Muscle of leg (tissue), 11 donors: ENCODE results near the gene GRIP1. TPM values are rescaled to one million over a fixed set of nuclear protein-coding genes. Genes with fewer than 3 reads are reported as not detected.

Experiments
- DNase-seq: peaks from one replicate; pipeline ENCODE4 v3.0.0; 2013
- H3K27ac ChIP-seq: one replicate; pipeline ENCODE4 v1.5.1; 2013; ENCODE audit warnings: mild to moderate bottlenecking, low read length, control low read depth
- H3K27me3 ChIP-seq: one replicate; pipeline ENCODE4 v1.6.1; 2013; ENCODE audit warnings: low read length; ENCODE audit not compliant: control insufficient read depth, insufficient read depth
- H3K36me3 ChIP-seq: one replicate; pipeline ENCODE4 v1.6.1; 2013; ENCODE audit warnings: low read length; ENCODE audit not compliant: control insufficient read depth, insufficient read depth
- H3K4me1 ChIP-seq: one replicate; pipeline ENCODE4 v1.6.1; 2013; ENCODE audit warnings: low read length; ENCODE audit not compliant: control insufficient read depth, insufficient read depth
- H3K4me3 ChIP-seq: one replicate; pipeline ENCODE4 v1.5.1; 2013; ENCODE audit warnings: low read length, control low read depth
- H3K9me3 ChIP-seq: replicated peaks from 2 replicates; pipeline ENCODE4 v1.6.1; 2013; ENCODE audit warnings: low read depth, low read length; ENCODE audit not compliant: control insufficient read depth
- WGBS: methylation state at CpG from one replicate; pipeline ENCODE4 v1.1.5; 2013; ENCODE audit warnings: missing lambda C conversion rate; ENCODE audit not compliant: insufficient coverage; 5-methylcytosine and 5-hydroxymethylcytosine counted together
- polyA plus RNA-seq, 8 donors: library from polyadenylated mRNA; unstranded; fragments of 120-200 nt; gene quantifications; one replicate each; pipeline versions ENCODE4 v1.2.1 to v1.2.3, GENCODE V29; 2013; ENCODE audit warnings: inconsistent platforms in 1 of 8, low replicate concordance in 1 of 8; ENCODE audit not compliant: insufficient read length in 8 of 8, insufficient read depth in 1 of 8
- total RNA-seq: library from RNA; stranded (reverse); fragments of 120-200 nt; gene quantifications from one replicate; pipeline ENCODE4 v1.2.4, GENCODE V29; 2013

Gene GRIP1
- total and polyA plus RNA-seq, 9 donors: 0.59 to 3.8 (median 1.2) TPM

- H3K9me3 ChIP-seq: no peaks in the 10 kb centered on the region
- no peak overlapping the region for H3K27ac ChIP-seq
- WGBS: 100% methylated on average over 2 of the region's 2 CpGs
- no peaks in the 10 kb centered on the region for H3K36me3 ChIP-seq
- H3K4me3 ChIP-seq: no peak overlapping the region
- no peaks in the 10 kb centered on the region for H3K4me1 ChIP-seq
- no peak for DNase-seq
- no peaks in the 10 kb centered on the region for H3K27me3 ChIP-seq
These were observed 75.4 kb downstream of the GRIP1 start for GRCh38 chr12:66603461-66603860.

GRCh38 chr12:66602483-66603143, 76.3 kb downstream of the GRIP1 start:
- Histone ChIP-seq H3K36me3 (no peaks in the 10 kb centered on the region), H3K4me1 (no peaks in the 10 kb centered on the region), H3K27me3 (no peaks in the 10 kb centered on the region), H3K9me3 (no peaks in the 10 kb centered on the region), H3K27ac (no peak overlapping the region), H3K4me3 (no peak overlapping the region)
- DNase-seq: no peak
- WGBS: no CpG with 5 or more reads among the region's 1 CpG

GRCh38 chr12:66600903-66601302, 78.0 kb downstream of the GRIP1 start:
- Histone ChIP-seq H3K9me3 (no peaks in the 10 kb centered on the region), H3K27ac (no peak overlapping the region), H3K4me3 (no peak overlapping the region), H3K4me1 (no peaks in the 10 kb centered on the region), H3K27me3 (no peaks in the 10 kb centered on the region), H3K36me3 (no peaks in the 10 kb centered on the region)
- 94% methylated on average over 2 of the region's 2 CpGs for WGBS
- DNase-seq: no peak

- H3K27me3 ChIP-seq: no peaks in the 10 kb centered on the region
- no peaks in the 10 kb centered on the region for H3K36me3 ChIP-seq
- H3K9me3 ChIP-seq: no peaks in the 10 kb centered on the region
- no peak overlapping the region for H3K27ac ChIP-seq
- no peak overlapping the region for H3K4me3 ChIP-seq
- no peak for DNase-seq
- no peaks in the 10 kb centered on the region for H3K4me1 ChIP-seq
- no CpG with 5 or more reads among the region's 1 CpG for whole genome bisulfite sequencing
These were observed 79.1 kb downstream of the GRIP1 start for GRCh38 chr12:66599816-66600215.

GRCh38 chr12:66598608-66599007, 80.3 kb downstream of the GRIP1 start:
- WGBS: no CpG with 5 or more reads among the region's 2 CpGs
- Histone ChIP-seq H3K9me3 (no peaks in the 10 kb centered on the region), H3K36me3 (no peaks in the 10 kb centered on the region), H3K27me3 (no peaks in the 10 kb centered on the region), H3K27ac (no peak overlapping the region), H3K4me3 (no peak overlapping the region), H3K4me1 (no peaks in the 10 kb centered on the region)
- no peak for DNase-seq

GRCh38 chr12:66598079-66598478, 80.8 kb downstream of the GRIP1 start:
- WGBS: no CpG with 5 or more reads among the region's 4 CpGs

GRCh38 chr12:66596199-66596598, 82.7 kb downstream of the GRIP1 start:
- Histone ChIP-seq H3K27me3 (no peaks in the 10 kb centered on the region), H3K4me1 (no peaks in the 10 kb centered on the region), H3K27ac (no peak overlapping the region), H3K9me3 (no peaks in the 10 kb centered on the region), H3K36me3 (no peaks in the 10 kb centered on the region), H3K4me3 (no peak overlapping the region)
- peak; percentile 44 for DNase-seq
- 78% methylated on average over 1 of the region's 2 CpGs for WGBS

More at GRCh38 chr12:66598079-66598478, 80.8 kb downstream of the GRIP1 start:
- Histone ChIP-seq H3K36me3 (no peaks in the 10 kb centered on the region), H3K27ac (no peak overlapping the region), H3K27me3 (no peaks in the 10 kb centered on the region), H3K9me3 (no peaks in the 10 kb centered on the region), H3K4me1 (no peaks in the 10 kb centered on the region), H3K4me3 (no peak overlapping the region)
- DNase-seq: no peak

GRCh38 chr12:66594688-66595087, 84.2 kb downstream of the GRIP1 start:
- no peak overlapping the region for H3K27ac ChIP-seq
- H3K4me3 ChIP-seq: no peak overlapping the region
- H3K36me3 ChIP-seq: no peaks in the 10 kb centered on the region
- H3K4me1 ChIP-seq: no peaks in the 10 kb centered on the region
- no peaks in the 10 kb centered on the region for H3K27me3 ChIP-seq
- H3K9me3 ChIP-seq: no peaks in the 10 kb centered on the region
- DNase-seq: no peak

- Histone ChIP-seq H3K27ac (no peak overlapping the region), H3K27me3 (no peaks in the 10 kb centered on the region), H3K36me3 (no peaks in the 10 kb centered on the region), H3K4me3 (no peak overlapping the region), H3K4me1 (no peaks in the 10 kb centered on the region), H3K9me3 (no peaks in the 10 kb centered on the region)
- no CpG with 5 or more reads among the region's 2 CpGs for WGBS
- DNase-seq: no peak
These were observed 88.4 kb downstream of the GRIP1 start for GRCh38 chr12:66590275-66590985.

- Histone ChIP-seq H3K4me3 (no peak overlapping the region), H3K9me3 (no peaks in the 10 kb centered on the region), H3K36me3 (no peaks in the 10 kb centered on the region), H3K27ac (no peak overlapping the region), H3K27me3 (no peaks in the 10 kb centered on the region), H3K4me1 (no peaks in the 10 kb centered on the region)
- no peak for DNase-seq
- no CpG with 5 or more reads among the region's 3 CpGs for WGBS
These were observed 89.8 kb downstream of the GRIP1 start for GRCh38 chr12:66589095-66589494.
